K562 (cell line): ENCODE measurements around the gene ODF4. TPM values are rescaled to one million over a fixed set of nuclear protein-coding genes. Genes with fewer than 3 reads are reported as not detected.

Experiments
- CSDE1 ChIP-seq, 2 experiments: fragments of 450-650 bp; IDR thresholded peaks; 2 replicates each; pipeline ENCODE4 v1.6.1; 2016; ENCODE audit warnings: mild to moderate bottlenecking in 1 of 2
- ELF4 ChIP-seq: fragments of 450-650 bp; formaldehyde crosslinking; IDR thresholded peaks from 2 replicates; pipeline ENCODE4 v1.4.0; 2022; ENCODE audit warnings: missing genetic modification characterization
- FOXK2 ChIP-seq, 2 experiments: fragments of 450-650 bp; IDR thresholded peaks in 1 of 2; conservative IDR thresholded peaks in 1 of 2; 2 replicates each; pipeline ENCODE4 v1.6.1; 2016; ENCODE audit warnings: low read depth in 2 of 2, mild to moderate bottlenecking in 1 of 2
- PCBP2 ChIP-seq: fragments of 200-400 bp; formaldehyde crosslinking; IDR thresholded peaks from 2 replicates; pipeline ENCODE4 v1.6.1; 2018; ENCODE audit warnings: low read length, low read depth, mild to moderate bottlenecking, moderate library complexity; ENCODE audit not compliant: poor library complexity, severe bottlenecking
- POLR2B ChIP-seq: fragments of 450-650 bp; IDR thresholded peaks from 2 replicates; pipeline ENCODE4 v1.6.1; 2018; ENCODE audit warnings: low read depth; ENCODE audit not compliant: partially characterized antibody
- RB1 ChIP-seq: fragments of 450-650 bp; IDR thresholded peaks from 2 replicates; pipeline ENCODE4 v1.6.1; 2017; ENCODE audit warnings: low read depth, mild to moderate bottlenecking
- RNF2 ChIP-seq: sonication (generic); IDR thresholded peaks from 2 replicates; pipeline ENCODE4 v1.6.1; 2016
- SREBF1 ChIP-seq: fragments of 150-350 bp; IDR thresholded peaks from 2 replicates; pipeline ENCODE4 v1.6.1; 2014; ENCODE audit warnings: antibody characterized with exemption, low read depth, low read length, borderline replicate concordance
- SRF ChIP-seq, 2 experiments: fragments of 250-450, 450-650 bp in 1 of 2; sonication (Bioruptor Pico) in 1 of 2; sonication (generic) in 1 of 2; formaldehyde crosslinking; IDR thresholded peaks; 2 replicates each; pipeline versions ENCODE4 v1.5.0 to v1.5.1; 2020 to 2022; ENCODE audit warnings: mild to moderate bottlenecking in 1 of 2, missing genetic modification reagents in 1 of 2
- TCF3 ChIP-seq: sonication (generic); formaldehyde crosslinking; IDR thresholded peaks from 2 replicates; pipeline ENCODE4 v1.4.0; 2020; ENCODE audit warnings: mild to moderate bottlenecking, missing genetic modification reagents
- ZNF436 ChIP-seq: fragments of 250-450, 450-650 bp; sonication (Bioruptor Pico); formaldehyde crosslinking; IDR thresholded peaks from 2 replicates; pipeline ENCODE4 v1.7.0; 2020; ENCODE audit warnings: mild to moderate bottlenecking
- ZNF561 ChIP-seq: fragments of 450-650 bp; formaldehyde crosslinking; conservative IDR thresholded peaks from 2 replicates; pipeline ENCODE4 v1.4.0; 2020; ENCODE audit warnings: mild to moderate bottlenecking, moderate library complexity
- ZNF644 ChIP-seq: fragments of 200-800 bp; sonication (Bioruptor generic); IDR thresholded peaks from 2 replicates; pipeline ENCODE4 v1.6.1; 2016; ENCODE audit warnings: low read depth, missing genetic modification characterization, missing compliant biosample characterization
- ZNF780A ChIP-seq: fragments of 250-450 bp; sonication (Bioruptor Pico); IDR thresholded peaks from 2 replicates; pipeline ENCODE4 v1.5.0; 2021; ENCODE audit warnings: mild to moderate bottlenecking
- polyA plus RNA-seq, 8 experiments: library from polyadenylated mRNA; depleted of rRNA in 4 of 8; stranded (reverse) in 5 of 8; unstranded in 3 of 8; fragments of >200 nt; fragmentation: Nextera tagmentation in 2 of 8; fragmentation: Illumina TruSeq in 1 of 8; extraction: Ambion mirVana in 2 of 8; extraction: Trizol in 1 of 8; gene quantifications; 2 replicates each; pipeline versions ENCODE4 v1.2.1 to v1.2.3, GENCODE V29; 2011 to 2014; ENCODE audit warnings: inconsistent platforms in 1 of 8, missing spikeins in 1 of 8
- total RNA-seq, 7 experiments: library from RNA; depleted of rRNA in 6 of 7; stranded (reverse); fragments of >200 nt in 6 of 7; fragmentation: Illumina TruSeq in 2 of 7; extraction: Trizol in 2 of 7; gene quantifications; 2 replicates each; pipeline versions ENCODE4 v1.2.1 to v1.2.3, GENCODE V29; 2011 to 2021; ENCODE audit warnings: low replicate concordance in 1 of 7
- TF ChIP-seq, protein P1 (sequence below), 2 experiments: fragments of 450-650 bp in 1 of 2; sonication (generic) in 1 of 2; formaldehyde crosslinking in 1 of 2; IDR thresholded peaks in 1 of 2; conservative IDR thresholded peaks in 1 of 2; 2 replicates each; pipeline versions ENCODE4 v1.6.1 to v1.8.1; 2016 to 2023; ENCODE audit warnings: mild to moderate bottlenecking in 2 of 2, moderate library complexity in 2 of 2, inconsistent platforms in 1 of 2, missing genetic modification reagents in 1 of 2
- TF ChIP-seq, protein P2 (sequence below): fragments of 250-450 bp; sonication (Bioruptor Pico); IDR thresholded peaks from 2 replicates; pipeline ENCODE4 v1.5.0; 2020; ENCODE audit warnings: mild to moderate bottlenecking
- TF ChIP-seq, protein P3 (sequence below): sonication (generic); formaldehyde crosslinking; IDR thresholded peaks from 2 replicates; pipeline ENCODE4 v1.8.0; 2022; ENCODE audit warnings: missing genetic modification reagents, mild to moderate bottlenecking, borderline replicate concordance
- TF ChIP-seq, protein P4 (sequence below), 2 experiments: IDR thresholded peaks; 2 replicates each; pipeline ENCODE4 v1.6.1; 2012; ENCODE audit warnings: improper control_type of control experiment in 2 of 2, low read depth in 2 of 2, low read length in 2 of 2, borderline replicate concordance in 1 of 2
- TF ChIP-seq, protein P5 (sequence below): fragments of 450-650 bp; IDR thresholded peaks from 2 replicates; pipeline ENCODE4 v1.6.1; 2017; ENCODE audit warnings: antibody characterized with exemption

The ODF4 gene
- total and polyA plus RNA-seq, 9 of the 15 experiments (the other 6 are each of a cell fraction or from before 2014, with no cell fraction given), result not detected

DNA sequence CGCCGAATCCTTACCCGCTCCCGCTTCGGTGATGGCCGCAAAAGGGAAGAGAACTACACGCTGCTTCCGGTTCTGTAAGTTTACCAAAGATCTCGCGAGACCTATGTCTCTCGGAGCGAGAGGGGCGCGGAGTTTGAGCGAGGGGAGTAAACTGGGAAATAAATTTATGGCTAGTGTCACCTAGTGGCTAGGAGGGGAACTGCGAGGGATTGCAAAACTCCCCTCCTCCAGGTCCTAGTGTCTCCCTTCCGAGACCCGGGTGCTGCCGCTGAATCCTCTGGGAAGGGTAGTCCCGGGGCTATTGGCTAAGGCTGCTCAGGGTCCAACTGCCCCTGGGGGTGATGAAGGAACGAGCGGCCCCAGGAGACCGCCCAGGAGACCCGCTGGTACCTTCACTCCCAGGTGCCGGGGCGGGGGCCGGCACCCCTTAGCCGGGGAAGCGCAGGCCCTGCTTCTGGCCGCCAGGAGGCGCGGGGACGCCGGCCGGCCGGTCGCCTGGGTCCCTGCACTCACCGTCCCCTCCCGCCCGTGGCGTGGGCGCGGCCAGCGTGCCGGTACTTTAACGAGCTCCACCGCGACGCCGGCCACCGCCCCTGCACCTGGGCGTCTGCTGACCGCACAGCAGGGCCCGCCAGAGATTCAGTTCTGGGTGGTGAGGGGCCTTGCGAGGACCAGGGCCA is 43.6 kb downstream of the ODF4 start, which contains the start of gene RPL26 (continued):
- TF ChIP-seq, protein P1, sequence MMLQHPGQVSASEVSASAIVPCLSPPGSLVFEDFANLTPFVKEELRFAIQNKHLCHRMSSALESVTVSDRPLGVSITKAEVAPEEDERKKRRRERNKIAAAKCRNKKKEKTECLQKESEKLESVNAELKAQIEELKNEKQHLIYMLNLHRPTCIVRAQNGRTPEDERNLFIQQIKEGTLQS (IDR thresholded peaks at IDR 0.05), result 0 out of 2 replicates have a peak, but pooled peaks have one; percentile 12
- TF ChIP-seq, protein P1 (CRISPR knock-in tag; conservative IDR thresholded peaks at IDR 0.05), result no peak
- TF ChIP-seq, protein P2, sequence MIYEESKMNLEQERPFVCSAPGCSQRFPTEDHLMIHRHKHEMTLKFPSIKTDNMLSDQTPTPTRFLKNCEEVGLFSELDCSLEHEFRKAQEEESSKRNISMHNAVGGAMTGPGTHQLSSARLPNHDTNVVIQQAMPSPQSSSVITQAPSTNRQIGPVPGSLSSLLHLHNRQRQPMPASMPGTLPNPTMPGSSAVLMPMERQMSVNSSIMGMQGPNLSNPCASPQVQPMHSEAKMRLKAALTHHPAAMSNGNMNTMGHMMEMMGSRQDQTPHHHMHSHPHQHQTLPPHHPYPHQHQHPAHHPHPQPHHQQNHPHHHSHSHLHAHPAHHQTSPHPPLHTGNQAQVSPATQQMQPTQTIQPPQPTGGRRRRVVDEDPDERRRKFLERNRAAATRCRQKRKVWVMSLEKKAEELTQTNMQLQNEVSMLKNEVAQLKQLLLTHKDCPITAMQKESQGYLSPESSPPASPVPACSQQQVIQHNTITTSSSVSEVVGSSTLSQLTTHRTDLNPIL (CRISPR knock-in tag), result no peak
- TF ChIP-seq, protein P3, sequence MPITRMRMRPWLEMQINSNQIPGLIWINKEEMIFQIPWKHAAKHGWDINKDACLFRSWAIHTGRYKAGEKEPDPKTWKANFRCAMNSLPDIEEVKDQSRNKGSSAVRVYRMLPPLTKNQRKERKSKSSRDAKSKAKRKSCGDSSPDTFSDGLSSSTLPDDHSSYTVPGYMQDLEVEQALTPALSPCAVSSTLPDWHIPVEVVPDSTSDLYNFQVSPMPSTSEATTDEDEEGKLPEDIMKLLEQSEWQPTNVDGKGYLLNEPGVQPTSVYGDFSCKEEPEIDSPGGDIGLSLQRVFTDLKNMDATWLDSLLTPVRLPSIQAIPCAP (CRISPR knock-in tag), result no peak
- TF ChIP-seq PCBP2 (no peak), ZNF644 (no peak), POLR2B (peak; percentile 93), SRF (CRISPR knock-in tag; IDR thresholded peaks at IDR 0.05) (peak in 1 of 2 experiments; percentile 54; a peak in 1 of 4 replicates), CSDE1 (IDR thresholded peaks at IDR 0.05) (no peak), SREBF1 (no peak), RNF2 (0 out of 2 replicates have a peak, but pooled peaks have one; percentile 14), ZNF436 (CRISPR knock-in tag) (no peak), ZNF561 (no peak), ZNF780A (no peak), RB1 (peak; percentile 67; the same call in 1 of the 2 replicates), ELF4 (CRISPR knock-in tag) (no peak; the same call in 1 of the 2 replicates), FOXK2 (conservative IDR thresholded peaks at IDR 0.05 in 1 of 2, IDR thresholded peaks at IDR 0.05 in 1 of 2; ENCODE audit: low read depth in 2 of 2) (peak; percentile 57 to 68; a peak in 3 of 4 replicates), TCF3 (CRISPR knock-in tag) (peak; percentile 23; the same call in 1 of the 2 replicates)
- TF ChIP-seq, protein P4, sequence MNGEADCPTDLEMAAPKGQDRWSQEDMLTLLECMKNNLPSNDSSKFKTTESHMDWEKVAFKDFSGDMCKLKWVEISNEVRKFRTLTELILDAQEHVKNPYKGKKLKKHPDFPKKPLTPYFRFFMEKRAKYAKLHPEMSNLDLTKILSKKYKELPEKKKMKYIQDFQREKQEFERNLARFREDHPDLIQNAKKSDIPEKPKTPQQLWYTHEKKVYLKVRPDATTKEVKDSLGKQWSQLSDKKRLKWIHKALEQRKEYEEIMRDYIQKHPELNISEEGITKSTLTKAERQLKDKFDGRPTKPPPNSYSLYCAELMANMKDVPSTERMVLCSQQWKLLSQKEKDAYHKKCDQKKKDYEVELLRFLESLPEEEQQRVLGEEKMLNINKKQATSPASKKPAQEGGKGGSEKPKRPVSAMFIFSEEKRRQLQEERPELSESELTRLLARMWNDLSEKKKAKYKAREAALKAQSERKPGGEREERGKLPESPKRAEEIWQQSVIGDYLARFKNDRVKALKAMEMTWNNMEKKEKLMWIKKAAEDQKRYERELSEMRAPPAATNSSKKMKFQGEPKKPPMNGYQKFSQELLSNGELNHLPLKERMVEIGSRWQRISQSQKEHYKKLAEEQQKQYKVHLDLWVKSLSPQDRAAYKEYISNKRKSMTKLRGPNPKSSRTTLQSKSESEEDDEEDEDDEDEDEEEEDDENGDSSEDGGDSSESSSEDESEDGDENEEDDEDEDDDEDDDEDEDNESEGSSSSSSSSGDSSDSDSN (IDR thresholded peaks at IDR 0.05; ENCODE audit: borderline replicate concordance in 1 of 2, low read depth in 2 of 2, low read length in 2 of 2), result no peak
- TF ChIP-seq, protein P5, sequence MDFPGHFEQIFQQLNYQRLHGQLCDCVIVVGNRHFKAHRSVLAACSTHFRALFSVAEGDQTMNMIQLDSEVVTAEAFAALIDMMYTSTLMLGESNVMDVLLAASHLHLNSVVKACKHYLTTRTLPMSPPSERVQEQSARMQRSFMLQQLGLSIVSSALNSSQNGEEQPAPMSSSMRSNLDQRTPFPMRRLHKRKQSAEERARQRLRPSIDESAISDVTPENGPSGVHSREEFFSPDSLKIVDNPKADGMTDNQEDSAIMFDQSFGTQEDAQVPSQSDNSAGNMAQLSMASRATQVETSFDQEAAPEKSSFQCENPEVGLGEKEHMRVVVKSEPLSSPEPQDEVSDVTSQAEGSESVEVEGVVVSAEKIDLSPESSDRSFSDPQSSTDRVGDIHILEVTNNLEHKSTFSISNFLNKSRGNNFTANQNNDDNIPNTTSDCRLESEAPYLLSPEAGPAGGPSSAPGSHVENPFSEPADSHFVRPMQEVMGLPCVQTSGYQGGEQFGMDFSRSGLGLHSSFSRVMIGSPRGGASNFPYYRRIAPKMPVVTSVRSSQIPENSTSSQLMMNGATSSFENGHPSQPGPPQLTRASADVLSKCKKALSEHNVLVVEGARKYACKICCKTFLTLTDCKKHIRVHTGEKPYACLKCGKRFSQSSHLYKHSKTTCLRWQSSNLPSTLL, result no peak
